Right lobe of liver (tissue), 6 donors: ENCODE results near the gene KLK11. TPM values are rescaled to one million over a fixed set of nuclear protein-coding genes. Genes with fewer than 3 reads are reported as not detected.

Source experiments
- ATAC-seq, 4 donors: fragments of 200-7000 bp; cut with Tn5 transposase; one replicate each; pipeline ENCODE4 v1.9.1; 2020; ENCODE audit warnings: mild to moderate bottlenecking in 4 of 4, moderate library complexity in 4 of 4
- DNase-seq, 3 donors: peaks; one replicate each; pipeline ENCODE4 v3.0.0-alpha.2; 2020
- H3K27ac ChIP-seq, 3 donors: fragments of 200-600 bp; one replicate each; pipeline ENCODE4 v1.8.0; 2022
- H3K27me3 ChIP-seq, 2 donors: fragments of 200-600 bp; one replicate each; pipeline ENCODE4 v1.8.0; 2022
- H3K36me3 ChIP-seq, 4 donors: fragments of 200-600 bp; sonication (generic) in 1 of 4; one replicate each; pipeline versions ENCODE4 v1.5.1 to v1.8.0; 2017 to 2022; ENCODE audit warnings: control low read depth in 1 of 4
- H3K4me1 ChIP-seq, 4 donors: fragments of 200-600 bp; sonication (generic) in 1 of 4; one replicate each; pipeline versions ENCODE4 v1.5.1 to v1.8.0; 2017 to 2022; ENCODE audit warnings: control low read depth in 1 of 4
- H3K4me3 ChIP-seq, 3 donors: fragments of 200-600 bp; one replicate each; pipeline ENCODE4 v1.8.0; 2022
- H3K9me3 ChIP-seq, 4 donors: fragments of 200-600 bp; sonication (generic) in 1 of 4; one replicate each; pipeline versions ENCODE4 v1.5.1 to v1.8.0; 2017 to 2022; ENCODE audit warnings: control low read depth in 1 of 4
- POLR2A ChIP-seq: fragments of 450-650 bp; IDR thresholded peaks from one replicate; pipeline ENCODE4 v1.6.1; 2017; ENCODE audit warnings: antibody characterized with exemption, mild to moderate bottlenecking
- WGBS: methylation state at CpG from one replicate; pipeline ENCODE4 v1.1.6; 2018; ENCODE audit warnings: low coverage, low lambda C conversion rate; ENCODE audit not compliant: insufficient coverage; ENCODE audit errors: missing lambda C conversion rate; 5-methylcytosine and 5-hydroxymethylcytosine counted together
- intact Hi-C, 2 donors: fragments of 100-400 bp; cut with DNase I; formaldehyde crosslinking; loops; one replicate each; pipeline versions ENCODE4 v1.11.2 to v1.14.1; 2022
- total RNA-seq, 6 experiments: library from RNA; depleted of rRNA in 2 of 6; stranded (reverse); fragments of >200 nt in 2 of 6; fragmentation: NEBNext Ultra II Directional in 3 of 6; extraction: Animal tissue kit (Norgen Biotek cat#: 25700) in 3 of 6; gene quantifications; one replicate each; pipeline versions ENCODE4 v1.1.0 to v1.2.4, GENCODE V29; 2016 to 2023
- TF ChIP-seq, protein P1 (sequence below), 4 donors: fragments of 200-600 bp in 3 of 4; fragments of 450-650 bp in 1 of 4; IDR thresholded peaks; one replicate each; pipeline versions ENCODE4 v1.5.1 to v1.8.0; 2016 to 2022; ENCODE audit warnings: antibody characterized with exemption in 4 of 4, mild to moderate bottlenecking in 2 of 4
- donor health status: DM: no; HTN: yes; CAD: no.
- donor health status: DM: no; HTN: no; CAD: no.
- donor health status: DM: no; HTN: no; CAD: no.
- donor health status: DM: no; HTN: yes; CAD: no.
- donor health status: DM: no; HTN: yes; CAD: no.

KLK11 gene
- total RNA-seq, 6 experiments from 2014 or later, result not detected

DNA sequence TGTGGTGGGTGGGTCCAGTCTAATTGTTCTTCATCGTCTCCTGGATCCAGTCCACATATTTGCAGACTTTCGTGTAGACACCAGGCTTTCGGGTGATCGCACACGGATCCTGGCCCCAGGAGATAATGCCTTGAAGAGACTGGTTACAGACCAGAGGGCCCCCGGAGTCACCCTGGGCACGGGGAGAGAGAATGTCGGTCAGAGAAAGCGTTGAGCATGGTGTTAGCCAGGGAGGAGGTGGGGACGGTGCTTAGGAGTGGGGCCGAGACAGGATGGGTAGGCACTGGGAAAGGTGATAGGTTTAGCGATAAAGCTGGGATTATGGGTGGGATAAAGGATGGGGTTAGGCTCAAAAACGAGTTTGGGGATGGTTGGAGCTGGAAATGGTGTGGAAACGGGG is 3.9 kb downstream of the KLK11 start:
- Histone ChIP-seq H3K4me3 (no peak overlapping the region), H3K4me1 (no peaks in the 10 kb centered on the region), H3K9me3 (no peaks in the 10 kb centered on the region), H3K27ac (no peak overlapping the region), H3K36me3 (no peaks in the 10 kb centered on the region), H3K27me3 (no peaks in the 10 kb centered on the region)
- no peak for TF ChIP-seq POLR2A
- TF ChIP-seq, protein P1, sequence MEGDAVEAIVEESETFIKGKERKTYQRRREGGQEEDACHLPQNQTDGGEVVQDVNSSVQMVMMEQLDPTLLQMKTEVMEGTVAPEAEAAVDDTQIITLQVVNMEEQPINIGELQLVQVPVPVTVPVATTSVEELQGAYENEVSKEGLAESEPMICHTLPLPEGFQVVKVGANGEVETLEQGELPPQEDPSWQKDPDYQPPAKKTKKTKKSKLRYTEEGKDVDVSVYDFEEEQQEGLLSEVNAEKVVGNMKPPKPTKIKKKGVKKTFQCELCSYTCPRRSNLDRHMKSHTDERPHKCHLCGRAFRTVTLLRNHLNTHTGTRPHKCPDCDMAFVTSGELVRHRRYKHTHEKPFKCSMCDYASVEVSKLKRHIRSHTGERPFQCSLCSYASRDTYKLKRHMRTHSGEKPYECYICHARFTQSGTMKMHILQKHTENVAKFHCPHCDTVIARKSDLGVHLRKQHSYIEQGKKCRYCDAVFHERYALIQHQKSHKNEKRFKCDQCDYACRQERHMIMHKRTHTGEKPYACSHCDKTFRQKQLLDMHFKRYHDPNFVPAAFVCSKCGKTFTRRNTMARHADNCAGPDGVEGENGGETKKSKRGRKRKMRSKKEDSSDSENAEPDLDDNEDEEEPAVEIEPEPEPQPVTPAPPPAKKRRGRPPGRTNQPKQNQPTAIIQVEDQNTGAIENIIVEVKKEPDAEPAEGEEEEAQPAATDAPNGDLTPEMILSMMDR (IDR thresholded peaks at IDR 0.05), result no peak
- 57% methylated on average over 12 of the region's 14 CpGs for WGBS
- ATAC-seq, result no peak
- DNase-seq, result no peak
- intact Hi-C loops, result no loop called here

DNA sequence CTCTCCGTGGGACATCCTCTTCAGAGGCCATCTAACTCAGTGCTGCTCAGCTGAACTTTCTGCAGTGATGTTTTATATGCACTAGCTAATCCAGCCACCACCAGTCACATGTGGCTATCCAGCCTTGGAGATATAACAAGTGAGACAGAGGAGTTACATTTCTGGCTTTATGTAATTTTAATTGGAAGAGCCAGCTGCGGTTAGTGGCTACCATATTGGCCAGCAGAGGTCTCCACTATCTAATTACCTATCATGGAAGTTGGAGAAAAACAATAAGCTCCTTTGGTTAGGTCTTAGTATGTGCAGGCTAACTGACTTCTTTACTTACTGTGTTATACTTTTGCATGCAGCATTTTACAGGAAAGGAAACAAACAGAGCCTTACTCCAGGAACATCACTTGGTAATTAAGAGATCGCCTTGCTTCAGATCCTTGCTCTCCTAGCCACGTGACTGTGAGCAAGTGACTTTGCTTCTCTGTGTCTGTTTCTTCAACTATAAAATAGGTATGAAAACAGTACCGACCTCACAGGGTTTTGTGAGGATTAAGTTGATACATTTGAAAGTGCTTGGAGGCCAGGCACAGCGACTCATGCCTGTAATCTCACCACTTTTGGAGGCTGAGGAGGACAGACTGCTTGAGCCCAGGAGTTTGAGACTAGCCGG is 5.3 kb downstream of the KLK11 start:
- Histone ChIP-seq H3K27ac (no peak overlapping the region), H3K4me1 (no peaks in the 10 kb centered on the region), H3K4me3 (no peak overlapping the region), H3K27me3 (peaks cover 3 to 6% of the 10 kb centered on the region in 2 donors), H3K9me3 (no peaks in the 10 kb centered on the region), H3K36me3 (no peaks in the 10 kb centered on the region)
- TF ChIP-seq, protein P1 (IDR thresholded peaks at IDR 0.05), result peak; percentile 49 to 70 (median 66)
- TF ChIP-seq POLR2A, result no peak
- 32% methylated on average over 7 of the region's 7 CpGs for WGBS
- ATAC-seq (peak; percentile 45 to 58 (median 50)), DNase-seq (no peak)
- intact Hi-C loops, result no loop called here

DNA sequence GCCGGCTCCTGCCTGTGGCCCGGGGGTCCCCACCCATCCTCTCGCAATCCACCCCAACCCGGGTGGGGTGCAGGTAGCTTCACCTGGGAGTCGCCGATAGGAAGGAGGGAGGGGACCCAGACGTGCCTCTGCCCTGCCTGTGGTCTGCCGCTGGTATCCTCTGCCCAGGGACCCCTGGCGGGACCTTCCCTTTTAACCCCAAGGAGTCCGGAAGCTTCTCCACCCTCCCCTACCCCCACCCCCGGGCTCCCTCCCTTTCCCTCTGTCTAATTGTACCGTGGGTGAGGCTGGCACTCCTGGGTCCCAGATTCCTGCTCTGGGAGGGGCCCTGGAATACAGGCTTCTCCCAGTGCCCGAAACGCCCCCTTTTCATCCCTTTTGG is 6.9 kb downstream of the KLK11 start, which contains the start of gene KLK10:
TSS of gene KLK10 (minus strand) at position 166 of the 382 bp plus-strand sequence. CDS start 579 bp downstream, outside the sequence.
- ATAC-seq (no peak), DNase-seq (no peak)
- WGBS, result 11% methylated on average over 7 of the region's 14 CpGs
- H3K4me1 ChIP-seq, result no peaks in the 10 kb centered on the region
- H3K36me3 ChIP-seq, result no peaks in the 10 kb centered on the region
- no peaks in the 10 kb centered on the region for H3K9me3 ChIP-seq
- no peak within 1 kb of the TSS for H3K4me3 ChIP-seq
- H3K27me3 ChIP-seq, result peaks cover 3 to 6% of the 10 kb centered on the region in 2 donors
- H3K27ac ChIP-seq, result no peak within 1 kb of the TSS
- intact Hi-C loops, result no loop called here
- no peak for TF ChIP-seq POLR2A
- TF ChIP-seq, protein P1 (IDR thresholded peaks at IDR 0.05), result no peak

DNA sequence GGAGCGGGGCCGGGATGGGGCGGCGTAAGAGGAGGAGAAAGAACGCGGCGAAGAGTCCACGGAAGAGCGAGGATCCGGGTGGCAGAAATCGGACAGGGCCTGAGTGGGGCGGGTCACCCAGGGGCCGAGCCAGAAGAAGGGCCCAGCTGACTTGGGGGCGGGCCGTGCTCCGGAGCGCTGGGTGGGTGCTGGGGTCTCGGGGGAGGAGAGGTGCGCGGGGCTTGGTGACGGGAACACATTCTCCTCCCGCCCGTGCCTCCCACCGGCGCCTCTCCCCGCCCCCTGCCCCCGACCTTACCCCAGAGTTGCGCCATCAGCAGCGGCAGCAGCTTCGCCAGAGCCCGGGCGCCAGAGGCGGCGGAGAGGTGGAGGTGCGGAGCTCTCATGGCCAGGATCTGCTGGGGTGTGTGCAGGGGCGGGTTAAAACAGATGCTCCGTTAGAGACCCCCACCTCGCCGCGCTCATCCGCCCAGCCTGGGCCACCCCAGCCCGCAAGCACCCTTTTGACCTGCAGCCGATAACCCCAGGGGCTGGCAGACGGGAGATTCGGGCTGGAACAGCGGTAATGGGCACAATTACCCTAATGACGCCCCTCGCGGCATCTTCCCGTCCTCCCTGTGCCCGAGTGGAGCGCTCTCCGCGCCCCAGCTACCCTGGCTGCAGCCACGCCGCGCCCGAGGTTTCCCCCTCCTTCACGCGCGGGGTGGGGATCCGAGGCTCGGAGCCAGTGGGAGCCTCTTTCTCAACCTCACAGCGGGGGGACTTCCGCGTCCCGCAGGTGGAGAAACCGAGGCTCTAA is 7.5 kb downstream of the KLK11 start:
- peak in 1 of 3 donors; percentile 32 for DNase-seq
- WGBS, result 7% methylated on average over 21 of the region's 68 CpGs
- no peaks in the 10 kb centered on the region for H3K9me3 ChIP-seq
- intact Hi-C loops, result no loop called here
- peak; percentile 9 to 39 (median 31) for ATAC-seq
- TF ChIP-seq POLR2A, result no peak
- TF ChIP-seq, protein P1 (IDR thresholded peaks at IDR 0.05), result no peak
- H3K4me3 ChIP-seq, result no peak overlapping the region
- H3K4me1 ChIP-seq, result no peaks in the 10 kb centered on the region
- H3K27ac ChIP-seq, result no peak overlapping the region
- H3K27me3 ChIP-seq, result peaks cover 3 to 6% of the 10 kb centered on the region in 2 donors
- H3K36me3 ChIP-seq, result no peaks in the 10 kb centered on the region
